OCI-LY1 (cell line): ENCODE results near the gene IRF4.

Experiments used
- CTCF ChIP-seq: fragments of 200-600 bp; sonication (generic), shearing (Covaris generic); IDR thresholded peaks from 2 replicates; pipeline ENCODE4 v1.5.1; 2017; ENCODE audit warnings: mild to moderate bottlenecking, antibody characterized with exemption, low read length, moderate library complexity, mixed read lengths
- EZH2 ChIP-seq: fragments of 200-600 bp; sonication (generic), shearing (Covaris generic); IDR thresholded peaks from 2 replicates; pipeline ENCODE4 v1.8.0; 2017; ENCODE audit warnings: borderline replicate concordance, mixed run types, mild to moderate bottlenecking, antibody characterized with exemption, low read length, moderate library complexity, mixed read lengths

DNA sequence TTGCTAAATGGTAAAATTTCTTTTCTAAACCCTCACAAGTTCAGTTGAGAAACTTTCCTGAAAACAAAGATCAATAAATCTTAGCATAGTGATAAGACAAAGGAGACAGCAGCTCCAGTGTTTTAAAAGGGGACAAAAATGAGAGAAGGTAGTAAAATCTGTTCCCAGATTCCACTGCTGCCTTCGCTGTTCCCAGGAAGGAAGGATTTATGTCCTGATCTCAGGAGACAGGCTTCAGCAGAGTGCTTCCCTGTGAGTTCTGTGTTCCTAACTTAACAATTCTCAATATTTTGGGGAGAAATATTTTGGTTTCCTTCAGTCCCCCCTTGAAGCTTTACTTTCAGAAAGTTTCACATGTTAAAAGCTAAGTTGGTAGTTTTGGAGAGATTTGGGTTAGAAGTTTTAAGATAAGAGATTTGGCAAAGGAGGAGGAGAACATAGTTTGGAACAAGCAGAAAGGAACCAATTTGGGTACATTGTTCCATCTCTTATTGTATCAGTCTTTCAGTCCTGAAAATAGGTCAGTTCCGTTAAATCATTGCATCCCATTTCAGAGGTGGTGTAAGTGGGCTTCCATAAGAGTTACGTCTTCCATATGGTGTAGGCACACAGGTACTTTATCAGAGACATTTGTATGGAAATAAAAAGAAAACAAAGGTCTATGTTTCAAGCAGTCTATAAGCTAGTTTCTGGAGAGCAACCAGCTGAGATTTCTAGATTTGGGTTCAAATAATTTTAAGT, 20.8 kb downstream of the IRF4 start:
- TF ChIP-seq CTCF (no peak), EZH2 (no peak)
